PC-9 (cell line): Measurements from ENCODE around the gene RTKN.

Source experiments
- CTCF ChIP-seq: fragments of 200-600 bp; sonication (generic); conservative IDR thresholded peaks from 2 replicates; pipeline ENCODE4 v1.6.1; 2017; ENCODE audit warnings: mixed run types, antibody characterized with exemption, mild to moderate bottlenecking, moderate library complexity
- EZH2 ChIP-seq: fragments of 200-600 bp; sonication (generic); IDR thresholded peaks from 2 replicates; pipeline ENCODE4 v1.8.0; 2017; ENCODE audit warnings: antibody characterized with exemption, low read depth

- TF ChIP-seq CTCF (no peak), EZH2 (no peak)
These were observed 31.2 kb upstream of the RTKN start for GRCh38 chr2:74472945-74473258.
